CD14-positive monocyte (primary cell): ENCODE measurements around the gene SPDYE3. TPM values are rescaled to one million over a fixed set of nuclear protein-coding genes. Genes with fewer than 3 reads are reported as not detected.
A peak's percentile ranks its signal among the peaks of the same experiment; 100 is the strongest.
"Not testable (repeated sequence)": the region's sequence is repeated elsewhere in the genome, so short reads cannot be mapped to it uniquely, and the experiment has no call there.

Experiments used
- DNase-seq, 3 donors: peaks; one replicate each; pipeline ENCODE4 v3.0.0-alpha.2; 2011 to 2022
- H2AFZ ChIP-seq: 2 replicates; pipeline ENCODE4 v1.6.0; 2012; ENCODE audit warnings: mild to moderate bottlenecking, low read depth, low read length, inconsistent platforms; ENCODE audit not compliant: insufficient read depth, poor library complexity, severe bottlenecking
- H3K27ac ChIP-seq, 2 donors: 1 replicate in 1 of 2; 2 replicates in 1 of 2; pipeline ENCODE4 v1.5.1; 2012 to 2013; ENCODE audit warnings: low read length in 2 of 2, control low read depth in 1 of 2, inconsistent platforms in 1 of 2, low read depth in 1 of 2, mild to moderate bottlenecking in 1 of 2
- H3K27me3 ChIP-seq, 2 donors: one replicate each; pipeline versions ENCODE4 v1.6.0 to v1.6.1; 2011 to 2013; ENCODE audit warnings: low read length in 2 of 2; ENCODE audit not compliant: control insufficient read depth in 2 of 2, insufficient read depth in 2 of 2
- H3K36me3 ChIP-seq, 2 donors: replicated peaks in 1 of 2; 1 replicate in 1 of 2; 2 replicates in 1 of 2; pipeline versions ENCODE4 v1.5.1 to v1.6.1; 2012 to 2013; ENCODE audit warnings: low read length in 2 of 2, control low read depth in 1 of 2, inconsistent platforms in 1 of 2, mild to moderate bottlenecking in 1 of 2; ENCODE audit not compliant: insufficient read depth in 2 of 2, control insufficient read depth in 1 of 2
- H3K4me1 ChIP-seq, 2 donors: 1 replicate in 1 of 2; 2 replicates in 1 of 2; pipeline versions ENCODE4 v1.5.1 to v1.6.1; 2012 to 2013; ENCODE audit warnings: low read length in 2 of 2, control low read depth in 1 of 2, inconsistent platforms in 1 of 2, mild to moderate bottlenecking in 1 of 2, moderate library complexity in 1 of 2; ENCODE audit not compliant: insufficient read depth in 2 of 2, control insufficient read depth in 1 of 2
- H3K4me2 ChIP-seq: replicated peaks from 2 replicates; pipeline ENCODE3; 2012; ENCODE audit warnings: low read length, moderate library complexity, mild to moderate bottlenecking; ENCODE audit not compliant: poor library complexity, severe bottlenecking; ENCODE audit errors: extremely low read depth
- H3K4me3 ChIP-seq, 3 experiments: fragments of 200-600 bp in 1 of 3; sonication (generic) in 1 of 3; replicated peaks in 1 of 3; 1 replicate in 2 of 3; 2 replicates in 1 of 3; pipeline ENCODE4 v1.5.1; 2011 to 2013; ENCODE audit warnings: low read length in 3 of 3, mild to moderate bottlenecking in 3 of 3, control low read depth in 2 of 3, low read depth in 2 of 3, inconsistent platforms in 1 of 3, moderate library complexity in 1 of 3
- H3K79me2 ChIP-seq: 2 replicates; pipeline ENCODE4 v1.6.0; 2012; ENCODE audit warnings: mild to moderate bottlenecking, control low read depth, inconsistent platforms, low read length, moderate library complexity; ENCODE audit not compliant: insufficient read depth
- H3K9ac ChIP-seq: 2 replicates; pipeline ENCODE4 v1.6.0; 2017; ENCODE audit warnings: low read length, mild to moderate bottlenecking; ENCODE audit not compliant: insufficient read depth, poor library complexity, severe bottlenecking
- H3K9me3 ChIP-seq, 2 donors: replicated peaks in 1 of 2; 1 replicate in 1 of 2; 2 replicates in 1 of 2; pipeline versions ENCODE4 v1.5.1 to v1.6.1; 2012 to 2013; ENCODE audit warnings: low read length in 2 of 2, control low read depth in 1 of 2; ENCODE audit not compliant: control insufficient read depth in 1 of 2, insufficient read depth in 1 of 2
- H4K20me1 ChIP-seq: 2 replicates; pipeline ENCODE4 v1.6.0; 2012; ENCODE audit warnings: mild to moderate bottlenecking, low read length, control low read depth, moderate library complexity; ENCODE audit not compliant: insufficient read depth
- H3K27ac Mint-ChIP-seq, 7 donors: one replicate each; pipeline ENCODE4 v1.8.0; 2020; ENCODE audit warnings: mild to moderate bottlenecking in 7 of 7, mixed read lengths in 7 of 7, moderate library complexity in 6 of 7, inconsistent platforms in 2 of 7
- H3K27me3 Mint-ChIP-seq, 3 donors: one replicate each; pipeline ENCODE4 v1.8.0; 2021 to 2022; ENCODE audit warnings: low read depth in 3 of 3, mild to moderate bottlenecking in 3 of 3, mixed read lengths in 3 of 3, moderate library complexity in 3 of 3, inconsistent platforms in 1 of 3
- H3K36me3 Mint-ChIP-seq, 2 donors: one replicate each; pipeline ENCODE4 v1.8.0; 2020; ENCODE audit warnings: mixed read lengths in 2 of 2, inconsistent platforms in 1 of 2, mild to moderate bottlenecking in 1 of 2
- H3K4me1 Mint-ChIP-seq: one replicate; pipeline ENCODE4 v1.8.0; 2020; ENCODE audit warnings: mild to moderate bottlenecking, mixed read lengths
- H3K4me3 Mint-ChIP-seq, 2 donors: one replicate each; pipeline ENCODE4 v1.8.0; 2020; ENCODE audit warnings: mild to moderate bottlenecking in 2 of 2, mixed read lengths in 2 of 2, moderate library complexity in 1 of 2
- H3K9me3 Mint-ChIP-seq, 7 donors: one replicate each; pipeline ENCODE4 v1.8.0; 2020 to 2022; ENCODE audit warnings: mixed read lengths in 7 of 7, mild to moderate bottlenecking in 6 of 7, moderate library complexity in 6 of 7, inconsistent platforms in 2 of 7
- WGBS: methylation state at CpG from one replicate; pipeline ENCODE4 v1.1.5; 2013; ENCODE audit warnings: missing lambda C conversion rate; ENCODE audit not compliant: insufficient coverage; 5-methylcytosine and 5-hydroxymethylcytosine counted together
- intact Hi-C, 2 donors: fragments of 100-400 bp; cut with micrococcal nuclease; formaldehyde crosslinking; loops; one replicate each; pipeline versions ENCODE4 v1.15.0 to v1.15.1; 2023
- polyA plus RNA-seq, 3 donors: library from polyadenylated mRNA; depleted of rRNA in 1 of 3; unstranded in 2 of 3; stranded (reverse) in 1 of 3; fragments of 300-500 nt in 2 of 3; fragments of >200 nt in 1 of 3; fragmentation: Illumina TruSeq in 2 of 3; gene quantifications; 1 replicate in 2 of 3; 2 replicates in 1 of 3; pipeline ENCODE4 v1.2.3, GENCODE V29; 2012 to 2021
- TF ChIP-seq, protein P1 (sequence below): fragments of 200-600 bp; IDR thresholded peaks from one replicate; pipeline ENCODE4 v1.8.0; 2022; ENCODE audit warnings: antibody characterized with exemption, mild to moderate bottlenecking

Gene SPDYE3
- polyA plus RNA-seq, 3 donors, result 0.58 to 1.2 TPM; not detected in 1

DNA sequence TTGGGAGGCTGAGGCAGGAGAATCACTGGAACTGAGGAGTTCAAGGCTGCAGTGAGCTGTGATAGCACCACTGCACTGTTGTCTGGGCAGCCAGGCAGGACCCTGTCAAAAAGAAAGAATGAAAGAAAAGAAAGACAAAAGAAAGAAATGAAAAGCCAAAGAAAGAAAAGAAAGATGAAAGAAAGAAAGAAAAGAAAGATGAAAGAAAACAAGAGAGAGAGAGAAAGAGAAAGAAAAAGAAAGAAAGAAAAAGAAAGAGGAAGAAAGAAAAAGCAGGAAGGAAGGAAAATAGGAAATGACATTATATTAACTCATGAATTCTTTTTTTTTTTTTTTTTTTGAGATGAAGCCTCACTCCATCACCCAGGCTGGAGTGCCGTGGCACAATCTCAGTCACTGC, 32.4 kb upstream of the SPDYE3 start:
- H3K27me3 ChIP-seq, result peaks cover 2 to 8% of the 10 kb centered on the region in 2 donors
- H3K4me3 ChIP-seq, result no peak overlapping the region
- no peaks in the 10 kb centered on the region for H4K20me1 ChIP-seq
- no peaks in the 10 kb centered on the region for H3K79me2 ChIP-seq
- H2AFZ ChIP-seq, result no peak overlapping the region
- H3K4me2 ChIP-seq, result no peak overlapping the region
- peaks cover 3 to 4% of the 10 kb centered on the region in 2 donors for H3K36me3 Mint-ChIP-seq
- H3K27ac Mint-ChIP-seq, result peak overlapping the region in 2 of 7 donors; percentile 11 to 15
- H3K36me3 ChIP-seq, result no peaks in the 10 kb centered on the region
- DNase-seq, result no peak
- H3K27me3 Mint-ChIP-seq, result peaks cover 9 to 17% (median 17%) of the 10 kb centered on the region in 3 donors
- WGBS, result no CpG with 5 or more reads among the region's 1 CpG
- H3K9ac ChIP-seq, result no peak overlapping the region
- H3K27ac ChIP-seq, result no peak overlapping the region
- H3K4me1 ChIP-seq, result peaks cover 12 to 16% of the 10 kb centered on the region in 2 donors
- TF ChIP-seq, protein P1, sequence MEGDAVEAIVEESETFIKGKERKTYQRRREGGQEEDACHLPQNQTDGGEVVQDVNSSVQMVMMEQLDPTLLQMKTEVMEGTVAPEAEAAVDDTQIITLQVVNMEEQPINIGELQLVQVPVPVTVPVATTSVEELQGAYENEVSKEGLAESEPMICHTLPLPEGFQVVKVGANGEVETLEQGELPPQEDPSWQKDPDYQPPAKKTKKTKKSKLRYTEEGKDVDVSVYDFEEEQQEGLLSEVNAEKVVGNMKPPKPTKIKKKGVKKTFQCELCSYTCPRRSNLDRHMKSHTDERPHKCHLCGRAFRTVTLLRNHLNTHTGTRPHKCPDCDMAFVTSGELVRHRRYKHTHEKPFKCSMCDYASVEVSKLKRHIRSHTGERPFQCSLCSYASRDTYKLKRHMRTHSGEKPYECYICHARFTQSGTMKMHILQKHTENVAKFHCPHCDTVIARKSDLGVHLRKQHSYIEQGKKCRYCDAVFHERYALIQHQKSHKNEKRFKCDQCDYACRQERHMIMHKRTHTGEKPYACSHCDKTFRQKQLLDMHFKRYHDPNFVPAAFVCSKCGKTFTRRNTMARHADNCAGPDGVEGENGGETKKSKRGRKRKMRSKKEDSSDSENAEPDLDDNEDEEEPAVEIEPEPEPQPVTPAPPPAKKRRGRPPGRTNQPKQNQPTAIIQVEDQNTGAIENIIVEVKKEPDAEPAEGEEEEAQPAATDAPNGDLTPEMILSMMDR, result no peak
- H3K4me3 Mint-ChIP-seq, result peak overlapping the region in 1 of 2 donors; percentile 14
- no peaks in the 10 kb centered on the region for H3K9me3 ChIP-seq
- H3K9me3 Mint-ChIP-seq, result peaks cover 0 to 2% (median 0%) of the 10 kb centered on the region in 7 donors
- peaks cover 26% of the 10 kb centered on the region for H3K4me1 Mint-ChIP-seq
- intact Hi-C loops, result loop anchor here (10.0 kb wide), 1 partner anchor 70 kb away; no protein-coding TSS in a partner anchor

DNA sequence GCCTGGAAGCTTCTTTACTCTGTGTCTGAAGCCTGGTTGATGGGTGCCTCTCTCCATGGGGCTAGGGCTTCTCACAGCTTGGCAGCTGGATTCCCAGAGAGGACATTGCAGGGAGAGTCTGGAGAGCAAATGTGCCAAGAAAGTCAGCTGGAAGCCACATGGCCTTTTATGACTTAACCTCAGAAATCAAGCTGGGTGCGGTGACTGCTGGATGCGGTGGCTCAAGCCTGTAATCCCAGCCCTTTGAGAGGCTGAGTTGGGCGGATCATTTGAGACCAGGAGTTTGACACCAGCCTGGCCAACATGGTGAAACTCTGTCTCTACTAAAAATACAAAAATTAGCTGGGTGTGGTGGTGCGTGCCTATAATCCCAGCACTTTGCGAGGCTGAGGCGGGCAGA, 31.4 kb upstream of the SPDYE3 start:
- 100% methylated on average over 4 of the region's 6 CpGs for WGBS
- H3K36me3 ChIP-seq, H3K27ac ChIP-seq, H3K4me3 ChIP-seq, DNase-seq, H3K9me3 Mint-ChIP-seq, H3K9ac ChIP-seq, H3K27me3 Mint-ChIP-seq, H3K79me2 ChIP-seq, H3K36me3 Mint-ChIP-seq, H2AFZ ChIP-seq, H3K4me2 ChIP-seq, H3K9me3 ChIP-seq, H3K27me3 ChIP-seq, H3K27ac Mint-ChIP-seq, H4K20me1 ChIP-seq, H3K4me3 Mint-ChIP-seq: not testable (repeated sequence)
- intact Hi-C loops, result loop anchor here (10.0 kb wide), 1 partner anchor 69 kb away; no protein-coding TSS in a partner anchor
- H3K4me1 Mint-ChIP-seq, result peaks cover 20% of the 10 kb centered on the region
- peaks cover 11 to 16% of the 10 kb centered on the region in 2 donors for H3K4me1 ChIP-seq

GRCh38 chr7:100282069-100282608, 25.4 kb upstream of the SPDYE3 start:
- H3K9ac ChIP-seq, H3K4me3 ChIP-seq, H2AFZ ChIP-seq, H3K4me1 Mint-ChIP-seq, H3K4me2 ChIP-seq, H3K27ac ChIP-seq, H3K36me3 Mint-ChIP-seq, H3K79me2 ChIP-seq, H3K9me3 Mint-ChIP-seq, H3K27me3 Mint-ChIP-seq, H3K36me3 ChIP-seq, H3K4me1 ChIP-seq, intact Hi-C loops, H3K27me3 ChIP-seq, DNase-seq, H3K4me3 Mint-ChIP-seq, H3K9me3 ChIP-seq, H4K20me1 ChIP-seq: not testable (repeated sequence)
- WGBS, result 100% methylated on average over 2 of the region's 3 CpGs
- peak overlapping the region in 1 of 7 donors; percentile 30 for H3K27ac Mint-ChIP-seq

- H3K4me2 ChIP-seq, H3K4me1 Mint-ChIP-seq, H3K36me3 Mint-ChIP-seq, H3K9me3 Mint-ChIP-seq, H3K9ac ChIP-seq, H3K4me3 Mint-ChIP-seq, H3K9me3 ChIP-seq, H3K27ac Mint-ChIP-seq, intact Hi-C loops, H3K36me3 ChIP-seq, H3K27me3 ChIP-seq, H3K4me3 ChIP-seq, H3K4me1 ChIP-seq, DNase-seq, H2AFZ ChIP-seq, H4K20me1 ChIP-seq, H3K27me3 Mint-ChIP-seq, H3K27ac ChIP-seq, H3K79me2 ChIP-seq: not testable (repeated sequence)
- no CpG with 5 or more reads among the region's 8 CpGs for WGBS
These were observed 24.4 kb upstream of the SPDYE3 start for GRCh38 chr7:100283147-100283546.
